Skin of body (tissue), 2 donors: ENCODE measurements around the gene E2F1. TPM values are rescaled to one million over a fixed set of nuclear protein-coding genes. Genes with fewer than 3 reads are reported as not detected.

ENCODE experiments used
- DNase-seq: peaks from one replicate; lab custom pipeline; 2025; lab: John Stamatoyannopoulos, UW
- total RNA-seq: library from RNA; depleted of rRNA; stranded (reverse); fragments of >200 nt; gene quantifications from one replicate; pipeline ENCODE4 v1.2.3, GENCODE V29; 2014

The E2F1 gene
- total RNA-seq, 1 donor from 2014 or later = 3.7 TPM

GRCh38 chr20:33672426-33673113 lies 13.6 kb downstream of the E2F1 start:
- no peak for DNase-seq

DNA sequence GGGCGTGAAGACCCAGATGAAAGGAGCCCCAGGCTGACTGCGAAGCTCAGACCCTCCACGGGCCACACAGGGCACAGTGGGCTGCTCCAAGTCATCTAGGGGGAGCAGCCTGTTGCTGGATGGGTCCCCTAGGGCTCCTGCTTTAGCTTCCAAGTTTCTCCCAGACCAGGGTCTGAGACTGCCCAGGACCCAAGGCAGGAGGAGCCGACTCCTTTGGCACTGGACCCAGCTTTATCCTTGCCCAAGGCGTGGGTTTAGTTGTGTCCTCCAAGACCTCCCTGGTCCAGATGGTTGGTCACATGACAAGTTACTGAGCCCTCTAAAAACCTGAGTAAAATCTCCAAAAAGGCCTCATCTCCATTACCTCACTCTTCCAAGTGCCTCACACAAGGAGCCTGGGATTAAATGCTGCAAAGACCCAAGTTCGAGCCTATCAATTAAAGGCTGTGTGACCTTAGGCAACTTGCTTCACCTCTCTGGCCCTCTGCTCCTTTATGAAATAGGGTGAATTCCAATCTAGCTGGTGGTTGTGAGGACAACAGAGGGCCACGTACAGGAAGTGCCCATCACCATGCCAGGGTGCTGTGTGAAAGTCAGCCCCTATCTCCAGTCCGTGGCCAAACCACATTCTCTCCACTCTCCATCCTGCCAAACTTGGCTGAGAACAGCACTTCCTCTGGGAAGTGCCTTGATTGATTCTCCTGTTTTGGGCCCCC lies 14.5 kb downstream of the E2F1 start:
- DNase-seq = no peak

- no peak for DNase-seq
Observed at GRCh38 chr20:33670715-33671499, 15.3 kb downstream of the E2F1 start.

GRCh38 chr20:33669873-33670640 lies 16.1 kb downstream of the E2F1 start:
- DNase-seq = no peak

DNA sequence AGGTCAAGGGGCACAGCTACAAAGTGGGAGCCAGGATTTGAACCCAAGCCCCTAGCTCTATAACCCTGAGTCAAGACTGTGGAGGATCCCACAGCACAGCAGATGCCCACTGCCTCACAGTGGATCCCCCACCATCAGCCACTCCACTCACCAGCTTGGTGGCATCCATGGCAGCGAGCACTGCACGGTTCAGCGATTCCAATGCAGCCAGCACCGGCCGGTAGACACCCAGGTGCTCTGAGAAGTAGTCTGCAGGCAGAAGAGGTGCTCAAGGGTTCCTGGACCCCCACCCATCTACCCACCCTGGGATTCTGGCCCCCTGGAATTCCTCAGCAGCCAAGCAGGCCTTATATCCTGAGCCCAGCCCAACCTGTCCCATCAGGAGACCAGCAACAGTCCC lies 17.0 kb downstream of the E2F1 start:
- DNase-seq = no peak

- no peak for DNase-seq
Observed at GRCh38 chr20:33668466-33669155, 17.6 kb downstream of the E2F1 start.

DNA sequence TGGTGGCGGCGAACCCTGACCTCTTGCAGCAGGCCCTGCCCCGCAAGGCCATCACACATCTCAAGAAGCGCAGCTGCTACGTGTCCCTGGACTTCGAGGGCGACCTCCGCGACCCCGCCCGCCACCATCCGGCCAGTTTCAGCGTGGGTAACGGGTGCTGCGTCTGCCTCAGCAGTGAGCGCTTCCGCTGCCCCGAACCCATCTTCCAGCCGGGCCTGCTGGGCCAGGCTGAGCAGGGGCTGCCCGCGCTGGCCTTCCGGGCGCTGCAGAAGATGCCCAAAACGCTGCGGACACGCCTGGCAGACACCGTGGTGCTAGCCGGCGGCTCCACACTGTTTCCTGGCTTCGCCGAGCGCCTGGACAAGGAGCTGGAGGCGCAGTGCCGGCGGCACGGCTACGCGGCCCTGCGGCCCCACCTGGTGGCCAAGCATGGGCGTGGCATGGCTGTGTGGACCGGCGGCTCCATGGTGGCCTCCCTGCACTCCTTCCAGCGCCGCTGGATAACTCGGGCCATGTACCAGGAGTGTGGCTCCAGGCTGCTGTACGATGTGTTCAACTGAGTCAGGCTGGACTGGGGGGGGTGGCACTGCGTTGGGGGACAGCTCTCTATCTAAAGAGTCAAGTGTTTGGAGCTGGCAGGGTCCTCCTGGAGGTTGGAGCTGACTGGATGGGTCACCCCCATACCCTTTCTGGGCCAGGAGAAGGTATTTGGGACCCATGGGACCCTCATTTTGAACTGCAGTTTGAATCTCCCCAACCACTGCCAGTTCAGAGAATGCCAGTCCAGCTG lies 18.3 kb downstream of the E2F1 start:
- DNase-seq = peak; percentile 35

DNA sequence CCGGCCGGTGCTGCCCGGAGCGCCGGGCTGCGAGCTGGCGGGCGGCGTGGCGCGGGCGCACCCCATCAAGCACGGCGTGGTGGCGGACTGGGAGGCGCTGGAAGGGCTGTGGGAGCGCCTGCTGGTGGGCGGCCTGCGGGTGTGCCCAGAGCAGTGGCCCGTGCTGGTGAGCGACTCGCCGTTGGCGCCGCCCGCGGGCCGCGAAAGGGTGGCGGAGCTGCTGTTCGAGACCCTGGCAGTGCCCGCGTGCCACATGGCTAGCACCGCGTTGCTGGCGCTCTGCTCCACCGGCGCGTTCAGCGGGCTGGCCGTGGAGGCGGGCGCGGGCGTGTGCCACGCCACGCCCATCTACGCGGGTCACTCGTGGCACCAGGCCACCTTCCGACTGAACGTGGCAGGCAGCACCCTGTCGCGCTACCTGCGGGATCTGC lies 18.9 kb downstream of the E2F1 start:
- DNase-seq = no peak

DNA sequence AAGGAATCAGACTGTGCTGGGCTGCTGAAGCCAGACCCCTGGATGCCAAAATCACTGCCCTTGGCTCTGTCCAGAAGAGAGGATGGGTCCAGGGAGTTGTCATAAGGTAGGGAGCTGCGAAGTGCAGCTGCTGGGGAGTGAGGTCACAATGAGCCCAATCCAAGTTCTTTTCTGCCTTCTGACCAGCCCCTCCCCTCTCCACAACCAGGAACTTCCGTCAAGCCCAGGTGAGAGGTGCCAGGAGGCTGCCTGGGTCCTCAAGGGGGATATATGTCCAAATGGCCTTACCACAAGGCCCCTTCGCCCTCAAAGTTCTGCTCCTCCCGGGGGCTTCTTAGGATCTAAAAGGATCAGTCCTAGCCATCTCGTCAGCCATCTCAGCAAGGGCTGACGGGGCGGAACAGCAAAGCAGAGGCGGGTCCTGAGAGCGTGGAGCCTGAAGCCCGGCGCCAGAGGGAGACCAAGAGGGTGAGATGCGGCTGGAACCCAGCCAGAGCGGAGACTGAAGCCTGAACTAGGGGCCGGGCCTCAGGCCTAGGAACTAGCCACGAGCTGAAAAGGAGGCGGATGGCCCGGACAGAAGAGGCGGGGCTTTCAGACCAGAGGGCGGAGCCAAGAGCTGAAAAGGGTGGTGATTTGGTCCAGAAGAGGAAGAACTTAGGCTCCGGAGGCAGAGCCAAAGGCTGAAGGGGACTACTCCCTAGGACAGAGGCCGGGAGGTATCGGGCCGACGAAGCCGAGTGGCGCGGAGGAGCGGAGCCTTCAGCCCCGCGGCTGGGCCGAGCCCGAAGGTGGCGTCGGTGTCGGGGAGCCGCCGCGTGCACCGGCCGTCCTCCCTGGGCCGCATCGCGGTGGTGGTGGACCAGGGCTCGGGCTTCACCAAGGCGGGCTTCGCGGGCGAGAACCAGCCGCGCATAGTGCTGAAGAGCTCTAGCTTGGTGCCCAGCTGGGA lies 19.6 kb downstream of the E2F1 start, which contains the start of gene ACTL10:
Gene ACTL10, plus strand, starts transcription at position 651 of the 952 bp plus-strand sequence. CDS start 555 bp downstream, outside the sequence.
- peak; percentile 79 for DNase-seq

GRCh38 chr20:33664762-33665144 lies 21.4 kb downstream of the E2F1 start:
- DNase-seq = no peak

DNA sequence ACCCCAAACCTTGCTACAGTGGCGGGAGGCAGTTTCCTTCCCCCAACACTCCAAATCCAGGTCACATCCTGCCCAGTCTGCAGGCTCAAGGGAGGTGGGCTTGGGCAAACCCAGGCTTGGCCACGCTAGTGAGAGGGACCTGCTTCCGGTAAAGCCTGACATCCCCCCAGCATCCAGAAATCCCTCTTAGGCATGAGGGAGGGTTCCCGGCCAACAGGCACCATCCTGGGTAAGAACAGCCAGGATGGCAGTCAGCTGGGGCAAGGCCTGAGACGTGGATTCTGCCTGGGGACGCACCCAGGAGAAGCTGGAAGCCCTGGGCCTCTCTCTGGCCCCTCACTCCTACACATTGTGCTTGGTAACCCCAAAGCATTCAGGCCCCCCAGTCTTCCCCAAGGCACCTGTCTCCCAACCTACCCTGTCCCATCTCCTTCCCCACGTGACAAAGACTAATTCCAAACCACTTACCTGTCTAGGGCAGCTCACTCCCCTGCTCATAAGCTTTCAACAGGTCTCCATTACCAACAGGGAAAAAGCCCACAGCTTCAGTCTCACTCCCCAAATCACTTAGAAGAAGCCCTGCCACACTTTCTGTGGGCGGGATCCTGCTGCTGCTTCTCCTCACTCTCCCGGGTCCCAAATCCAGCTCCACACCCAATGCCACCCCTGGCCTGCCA lies 22.0 kb downstream of the E2F1 start:
- no peak for DNase-seq

DNA sequence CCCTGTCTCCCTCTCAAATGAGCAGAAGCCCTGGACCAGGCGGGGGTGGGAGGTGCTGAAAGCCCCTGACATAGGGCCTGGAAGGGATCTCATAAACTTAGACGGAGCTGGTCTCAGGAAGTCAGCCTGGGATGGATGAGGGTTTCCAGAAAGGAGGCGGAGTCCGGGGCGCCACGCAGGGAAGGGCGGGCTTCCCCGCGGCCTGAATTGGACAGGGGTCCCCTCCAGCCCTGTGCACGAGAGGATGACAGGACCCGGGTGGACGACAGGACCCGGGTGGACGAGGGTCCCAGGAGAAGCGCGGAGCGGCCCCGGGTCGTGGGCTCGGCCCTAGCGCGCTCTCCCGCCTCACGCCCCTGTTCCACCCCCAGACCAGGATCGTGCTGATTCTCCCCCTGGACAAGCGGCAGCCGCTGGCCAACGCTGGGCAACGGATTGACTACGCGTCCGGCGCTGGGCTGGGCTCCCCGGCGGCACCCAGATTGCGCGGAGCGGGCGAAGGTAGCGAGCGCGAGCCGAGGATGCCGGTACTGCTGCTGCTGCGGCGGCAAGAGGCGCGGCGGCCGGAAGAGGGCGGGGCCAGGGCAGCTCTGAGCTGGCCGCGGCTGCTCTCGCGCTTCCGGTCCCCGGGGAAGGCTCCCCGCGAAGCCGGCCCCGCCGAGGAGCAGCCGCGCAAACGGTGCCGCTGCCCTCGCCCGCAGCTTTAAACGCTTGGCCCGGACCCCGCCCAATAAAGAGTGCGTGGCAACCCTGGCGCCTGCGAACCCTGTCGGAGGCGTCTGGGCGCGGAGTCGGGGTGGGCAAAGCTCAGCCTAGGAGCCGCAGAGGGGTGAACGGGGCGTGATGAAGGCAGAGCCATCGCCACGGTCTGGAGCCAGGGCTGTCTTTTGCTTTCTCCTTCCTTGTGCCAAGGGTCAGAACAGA lies 22.8 kb downstream of the E2F1 start:
- peak; percentile 35 for DNase-seq

GRCh38 chr20:33662172-33662571 lies 24.0 kb downstream of the E2F1 start, which contains the start of gene C20orf144:
Gene C20orf144 (plus strand): TSS chr20:33662327. CDS start chr20:33662346, 19 bp downstream.
- DNase-seq = no peak

GRCh38 chr20:33660685-33661058 lies 25.5 kb downstream of the E2F1 start:
- DNase-seq = no peak

- DNase-seq = no peak
Observed at GRCh38 chr20:33660035-33660684, 26.0 kb downstream of the E2F1 start.

GRCh38 chr20:33659341-33660034 lies 26.7 kb downstream of the E2F1 start:
- DNase-seq = no peak
